ENCODE data around the gene SCN2A.

GRCh38 chr2:165245081-165245793 lies 6.0 kb downstream of the SCN2A start:
- TF ChIP-seq CTCF (IDR thresholded peaks at IDR 0.05), result no peak
- TF ChIP-seq POLR2AphosphoS5 (IDR thresholded peaks at IDR 0.05), result no peak
- no peak for TF ChIP-seq POLR2A (IDR thresholded peaks at IDR 0.05)
- TF ChIP-seq EP300 (IDR thresholded peaks at IDR 0.05), result no peak
